ENCODE measurements around the gene AOC3. TPM values are rescaled to one million over a fixed set of nuclear protein-coding genes. Genes with fewer than 3 reads are reported as not detected.

Gene AOC3
- polyA plus RNA-seq, 3 donors = 0.85 TPM; not detected in 2

DNA sequence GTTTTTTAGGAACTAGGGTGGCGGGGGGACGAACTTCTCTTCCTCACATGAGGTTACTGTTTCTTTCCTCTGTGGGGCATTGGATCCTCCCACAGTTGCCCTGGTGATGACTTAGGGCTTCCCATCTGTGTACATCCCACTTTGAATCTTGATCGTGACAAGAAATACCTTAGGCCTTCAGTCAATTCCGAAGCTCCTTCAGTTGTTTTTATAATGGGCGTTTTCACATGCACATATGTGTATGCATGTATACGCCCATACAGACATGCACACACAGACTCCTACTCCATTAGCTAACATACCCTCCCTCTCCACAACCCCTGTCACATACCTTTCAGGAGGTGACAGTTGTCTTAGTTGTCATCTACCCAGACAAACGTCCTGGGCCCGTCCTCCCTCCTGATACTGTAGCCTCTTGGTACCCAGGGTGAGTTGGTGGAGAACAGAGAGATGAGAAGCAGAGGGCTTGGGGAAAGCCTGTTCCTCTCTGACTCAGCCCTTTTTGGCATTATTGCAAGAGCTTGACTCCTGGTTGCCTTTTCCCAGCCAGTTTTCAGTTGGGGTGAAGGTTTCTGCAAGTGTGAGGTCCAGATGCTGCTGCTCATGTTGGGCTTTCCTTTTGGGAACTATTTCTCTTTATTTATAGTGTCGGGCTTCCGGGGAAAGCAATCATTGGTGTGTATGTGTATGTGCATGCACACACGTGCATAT lies 8.9 kb upstream of the AOC3 start:
- H3K27ac ChIP-seq (ENCODE audit: low read depth in 1 of 2, low read length in 2 of 2) = no peak overlapping the region
- no peak overlapping the region for H3K4me2 ChIP-seq (replicated peaks; ENCODE audit: extremely low read depth, low read length, poor library complexity, severe bottlenecking)

DNA sequence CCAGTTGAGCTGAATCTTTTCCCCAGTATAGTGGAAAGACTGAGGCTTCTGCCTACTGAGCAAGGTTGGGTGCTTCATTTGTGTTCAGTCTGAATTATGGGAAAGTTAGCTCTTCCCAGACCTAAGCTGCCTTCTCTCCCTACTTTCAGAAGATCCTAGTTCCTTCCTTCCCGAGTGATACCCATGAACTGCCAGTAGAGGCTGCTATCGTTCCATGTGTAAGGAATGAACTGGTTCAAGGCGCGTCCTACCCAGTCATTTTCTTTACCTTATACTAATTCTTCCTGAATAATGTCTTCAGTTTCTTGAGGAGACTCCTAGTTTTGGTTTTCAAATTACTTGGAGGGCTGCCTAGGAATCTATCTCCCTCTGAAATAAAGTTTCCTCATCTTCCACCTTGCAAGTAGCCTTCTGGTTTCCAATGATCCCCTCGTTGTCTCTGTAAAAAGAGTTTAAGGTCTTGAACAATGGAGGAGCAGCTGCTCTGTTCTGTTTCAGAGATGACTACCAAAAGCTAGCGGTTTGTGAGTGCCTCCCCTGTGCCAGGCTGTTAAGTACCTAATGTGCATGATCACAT lies 7.6 kb upstream of the AOC3 start:
- no peaks in the 10 kb centered on the region for H3K27me3 ChIP-seq (ENCODE audit: control insufficient read depth in 2 of 2, insufficient read depth in 2 of 2, low read length in 2 of 2)
- H2AFZ ChIP-seq (ENCODE audit: insufficient read depth, low read depth, low read length, poor library complexity, severe bottlenecking) = no peak overlapping the region
- peaks cover 19 to 23% of the 10 kb centered on the region in 2 donors for H3K4me1 ChIP-seq (ENCODE audit: control insufficient read depth in 1 of 2, insufficient read depth in 2 of 2, low read length in 2 of 2)
- H3K36me3 ChIP-seq (replicated peaks in 1 of 2; ENCODE audit: control insufficient read depth in 1 of 2, insufficient read depth in 2 of 2, low read length in 2 of 2) = peaks cover 70 to 74% of the 10 kb centered on the region in 2 donors
- Mint-ChIP-seq H3K27me3 (ENCODE audit: low read depth in 3 of 3) (peaks cover 0 to 5% (median 2%) of the 10 kb centered on the region in 3 donors), H3K36me3 (peaks cover 64 to 73% of the 10 kb centered on the region in 2 donors), H3K9me3 (no peaks in the 10 kb centered on the region), H3K4me1 (peaks cover 28% of the 10 kb centered on the region), H3K27ac (peak overlapping the region in 1 of 7 donors; percentile 69), H3K4me3 (no peak overlapping the region)
- peaks cover 2% of the 10 kb centered on the region for H3K79me2 ChIP-seq (ENCODE audit: insufficient read depth, low read length)
- intact Hi-C loops (cut with micrococcal nuclease) = loop anchor here (2.0 to 10.0 kb wide), 4 partner anchors 93 to 154 kb away; partner anchors contain the start of gene RPL27 (in 2 of the 2)
- no peak overlapping the region for H3K4me3 ChIP-seq (replicated peaks in 1 of 3; ENCODE audit: low read depth in 2 of 3, low read length in 3 of 3)
- no peak overlapping the region for H3K4me2 ChIP-seq (replicated peaks; ENCODE audit: extremely low read depth, low read length, poor library complexity, severe bottlenecking)
- peaks cover 49% of the 10 kb centered on the region for H4K20me1 ChIP-seq (ENCODE audit: insufficient read depth, low read length)
- DNase-seq = peak; percentile 32 to 58 (median 51)
- no peak overlapping the region for H3K27ac ChIP-seq (ENCODE audit: low read depth in 1 of 2, low read length in 2 of 2)
- TF ChIP-seq, protein P1, sequence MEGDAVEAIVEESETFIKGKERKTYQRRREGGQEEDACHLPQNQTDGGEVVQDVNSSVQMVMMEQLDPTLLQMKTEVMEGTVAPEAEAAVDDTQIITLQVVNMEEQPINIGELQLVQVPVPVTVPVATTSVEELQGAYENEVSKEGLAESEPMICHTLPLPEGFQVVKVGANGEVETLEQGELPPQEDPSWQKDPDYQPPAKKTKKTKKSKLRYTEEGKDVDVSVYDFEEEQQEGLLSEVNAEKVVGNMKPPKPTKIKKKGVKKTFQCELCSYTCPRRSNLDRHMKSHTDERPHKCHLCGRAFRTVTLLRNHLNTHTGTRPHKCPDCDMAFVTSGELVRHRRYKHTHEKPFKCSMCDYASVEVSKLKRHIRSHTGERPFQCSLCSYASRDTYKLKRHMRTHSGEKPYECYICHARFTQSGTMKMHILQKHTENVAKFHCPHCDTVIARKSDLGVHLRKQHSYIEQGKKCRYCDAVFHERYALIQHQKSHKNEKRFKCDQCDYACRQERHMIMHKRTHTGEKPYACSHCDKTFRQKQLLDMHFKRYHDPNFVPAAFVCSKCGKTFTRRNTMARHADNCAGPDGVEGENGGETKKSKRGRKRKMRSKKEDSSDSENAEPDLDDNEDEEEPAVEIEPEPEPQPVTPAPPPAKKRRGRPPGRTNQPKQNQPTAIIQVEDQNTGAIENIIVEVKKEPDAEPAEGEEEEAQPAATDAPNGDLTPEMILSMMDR (IDR thresholded peaks at IDR 0.05) = peak; percentile 86
- no peaks in the 10 kb centered on the region for H3K9me3 ChIP-seq (replicated peaks in 1 of 2; ENCODE audit: control insufficient read depth in 1 of 2, insufficient read depth in 1 of 2, low read length in 2 of 2)
- H3K9ac ChIP-seq (ENCODE audit: insufficient read depth, low read length, poor library complexity, severe bottlenecking) = no peak overlapping the region
- 17% methylated on average over 1 of the region's 6 CpGs for WGBS (ENCODE audit: insufficient coverage)

More for the DNA sequence above, 8.9 kb upstream of the AOC3 start:
- Mint-ChIP-seq H3K4me3 (no peak overlapping the region), H3K9me3 (no peaks in the 10 kb centered on the region), H3K36me3 (peaks cover 75 to 86% of the 10 kb centered on the region in 2 donors), H3K27me3 (ENCODE audit: low read depth in 3 of 3) (peaks cover 0 to 2% (median 2%) of the 10 kb centered on the region in 3 donors), H3K27ac (peak overlapping the region in 4 of 7 donors; percentile 27 to 46 (median 41)), H3K4me1 (peaks cover 25% of the 10 kb centered on the region)
- intact Hi-C loops (cut with micrococcal nuclease) = loop anchor here (2.0 to 10.0 kb wide), 4 partner anchors 95 to 155 kb away; partner anchors contain the start of gene RPL27 (in 2 of the 2)
- H2AFZ ChIP-seq (ENCODE audit: insufficient read depth, low read depth, low read length, poor library complexity, severe bottlenecking) = no peak overlapping the region
- TF ChIP-seq, protein P1 (IDR thresholded peaks at IDR 0.05) = no peak
- no peaks in the 10 kb centered on the region for H3K9me3 ChIP-seq (replicated peaks in 1 of 2; ENCODE audit: control insufficient read depth in 1 of 2, insufficient read depth in 1 of 2, low read length in 2 of 2)
- peaks cover 4% of the 10 kb centered on the region for H3K79me2 ChIP-seq (ENCODE audit: insufficient read depth, low read length)
- 76% methylated on average over 3 of the region's 11 CpGs for WGBS (ENCODE audit: insufficient coverage)
- H3K4me3 ChIP-seq (replicated peaks in 1 of 3; ENCODE audit: low read depth in 2 of 3, low read length in 3 of 3) = no peak overlapping the region
- H3K27me3 ChIP-seq (ENCODE audit: control insufficient read depth in 2 of 2, insufficient read depth in 2 of 2, low read length in 2 of 2) = no peaks in the 10 kb centered on the region
- peaks cover 54% of the 10 kb centered on the region for H4K20me1 ChIP-seq (ENCODE audit: insufficient read depth, low read length)
- peaks cover 83 to 87% of the 10 kb centered on the region in 2 donors for H3K36me3 ChIP-seq (replicated peaks in 1 of 2; ENCODE audit: control insufficient read depth in 1 of 2, insufficient read depth in 2 of 2, low read length in 2 of 2)
- DNase-seq = no peak
- H3K9ac ChIP-seq (ENCODE audit: insufficient read depth, low read length, poor library complexity, severe bottlenecking) = no peak overlapping the region
- peaks cover 13 to 17% of the 10 kb centered on the region in 2 donors for H3K4me1 ChIP-seq (ENCODE audit: control insufficient read depth in 1 of 2, insufficient read depth in 2 of 2, low read length in 2 of 2)

Measured in CD14-positive monocyte (primary cell).